Neural cell (in vitro differentiated cells): ENCODE data around the gene VAV2.

Experiments
- CTCF ChIP-seq: fragments of 450-650 bp; IDR thresholded peaks from 2 replicates; pipeline ENCODE4 v1.5.1; 2014; ENCODE audit warnings: antibody characterized with exemption, mild to moderate bottlenecking, moderate library complexity; ENCODE audit not compliant: poor library complexity, severe bottlenecking
- MXI1 ChIP-seq: fragments of 450-650 bp; conservative IDR thresholded peaks from 2 replicates; pipeline ENCODE4 v1.6.1; 2014; ENCODE audit warnings: antibody characterized with exemption, mild to moderate bottlenecking; ENCODE audit not compliant: poor library complexity, severe bottlenecking
- RAD21 ChIP-seq: fragments of 450-650 bp; conservative IDR thresholded peaks from 2 replicates; pipeline ENCODE4 v1.6.1; 2014; ENCODE audit warnings: antibody characterized with exemption, mild to moderate bottlenecking, moderate library complexity
- TAF1 ChIP-seq: IDR thresholded peaks from 2 replicates; pipeline ENCODE4 v1.6.1; 2012; ENCODE audit warnings: low read depth

- no peak for TF ChIP-seq CTCF
- no peak for TF ChIP-seq RAD21
- no peak for TF ChIP-seq TAF1
- no peak for TF ChIP-seq MXI1
Measured at GRCh38 chr9:133740911-133741310, 251.2 kb downstream of the VAV2 start.
